Stimulated activated CD4-positive, alpha-beta T cell treated with anti-CD3 and anti-CD28 coated beads, Interleukin-4, amount 100 ng/mL, for 1 hour (primary cell): ENCODE measurements around the gene RFPL2.
A peak's percentile ranks its signal among the peaks of the same experiment; 100 is the strongest.
"Not testable (repeated sequence)": the region's sequence is repeated elsewhere in the genome, so short reads cannot be mapped to it uniquely, and the experiment has no call there.

Source experiments
- DNase-seq: peaks from one replicate; pipeline ENCODE4 v3.0.0-alpha.2; 2020

The RFPL2 gene

GRCh38 chr22:32205974-32206773 is 1.3 kb upstream of the RFPL2 start:
- DNase-seq = no peak

GRCh38 chr22:32204040-32204855 is 625 bp downstream of the RFPL2 start:
- DNase-seq = peak; percentile 26

GRCh38 chr22:32203181-32204039 is 1.5 kb downstream of the RFPL2 start:
- no peak for DNase-seq

- DNase-seq = peak; percentile 26
Observed at GRCh38 chr22:32202539-32203180, 2.2 kb downstream of the RFPL2 start.

- no peak for DNase-seq
Observed at GRCh38 chr22:32202161-32202538, 2.7 kb downstream of the RFPL2 start.

- DNase-seq = no peak
Observed at GRCh38 chr22:32200752-32201151, 4.1 kb downstream of the RFPL2 start.

GRCh38 chr22:32199961-32200360 is 4.9 kb downstream of the RFPL2 start:
- no peak for DNase-seq

GRCh38 chr22:32199341-32199740 is 5.5 kb downstream of the RFPL2 start:
- DNase-seq = no peak

GRCh38 chr22:32197553-32198226 is 7.2 kb downstream of the RFPL2 start:
- not testable (repeated sequence) for DNase-seq

GRCh38 chr22:32195900-32196299 is 9.0 kb downstream of the RFPL2 start:
- DNase-seq = not testable (repeated sequence)

- not testable (repeated sequence) for DNase-seq
Observed at GRCh38 chr22:32193346-32193745, 11.5 kb downstream of the RFPL2 start.

- DNase-seq = not testable (repeated sequence)
Observed at GRCh38 chr22:32191021-32191420, 13.9 kb downstream of the RFPL2 start.

- no peak for DNase-seq
Observed at GRCh38 chr22:32185821-32186220, 19.1 kb downstream of the RFPL2 start.

GRCh38 chr22:32183625-32184024 is 21.2 kb downstream of the RFPL2 start:
- DNase-seq = no peak

GRCh38 chr22:32181043-32181442 is 23.8 kb downstream of the RFPL2 start:
- DNase-seq = no peak

GRCh38 chr22:32177221-32177765 is 27.6 kb downstream of the RFPL2 start:
- DNase-seq = no peak

GRCh38 chr22:32175683-32176644 is 28.9 kb downstream of the RFPL2 start:
- DNase-seq = peak; percentile 4

GRCh38 chr22:32175115-32175514 is 29.8 kb downstream of the RFPL2 start:
- DNase-seq = no peak

- DNase-seq = no peak
Observed at GRCh38 chr22:32165681-32166080, 39.2 kb downstream of the RFPL2 start.

GRCh38 chr22:32164075-32164860 is 40.6 kb downstream of the RFPL2 start:
- no peak for DNase-seq
